ENCODE data around the gene PSMD1.
"Not testable (repeated sequence)": the region's sequence is repeated elsewhere in the genome, so short reads cannot be mapped to it uniquely, and the experiment has no call there.

Gene PSMD1

DNA sequence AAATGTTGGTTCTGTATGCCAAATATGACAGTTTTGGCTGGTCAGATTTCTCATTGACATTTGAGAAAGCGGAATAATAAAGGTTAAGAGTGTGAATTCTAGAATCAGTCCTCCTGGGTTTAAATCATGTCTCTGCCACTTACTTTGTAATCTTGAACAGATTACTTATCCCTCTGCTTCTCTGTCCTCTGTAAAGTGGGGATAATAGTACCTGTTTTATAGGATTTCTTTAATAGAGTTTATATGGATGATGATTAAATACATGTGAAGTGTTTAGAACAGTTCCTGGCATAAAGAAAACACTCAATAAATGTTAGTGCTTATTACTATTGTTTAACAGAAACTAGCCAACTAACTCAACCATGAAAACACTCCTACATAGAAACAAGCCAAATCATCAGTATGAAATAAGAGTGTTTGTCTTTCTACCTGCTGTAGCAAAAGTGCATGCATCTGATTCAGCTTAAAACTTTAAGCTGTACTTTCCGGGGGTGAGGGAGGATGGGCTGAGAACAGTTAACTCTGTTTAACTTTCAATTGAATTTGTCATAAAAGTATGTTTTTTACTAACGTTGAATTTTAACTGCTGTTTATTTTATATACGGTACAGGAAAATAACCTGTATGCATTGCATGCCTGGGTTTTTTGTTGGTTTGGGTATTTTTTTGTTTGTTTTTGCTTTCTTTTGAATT lies 61.4 kb downstream of the PSMD1 start:
- no peak for DNase-seq

DNA sequence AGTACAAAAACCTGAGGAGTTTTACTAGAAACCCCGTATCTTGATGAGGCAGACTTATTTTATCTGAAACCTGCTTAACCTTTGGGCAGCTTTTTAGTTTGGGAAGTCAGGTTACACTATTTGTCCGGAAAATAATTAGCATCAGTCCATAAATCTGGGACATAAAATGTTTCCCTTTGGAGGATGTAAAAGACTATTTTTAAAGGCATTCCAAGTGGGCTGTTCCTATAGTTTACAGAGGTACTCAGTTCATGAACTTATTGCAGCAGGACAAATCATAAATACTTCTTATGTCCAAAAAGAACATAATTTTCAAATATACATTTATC lies 61.9 kb downstream of the PSMD1 start:
- DNase-seq, result no peak

DNA sequence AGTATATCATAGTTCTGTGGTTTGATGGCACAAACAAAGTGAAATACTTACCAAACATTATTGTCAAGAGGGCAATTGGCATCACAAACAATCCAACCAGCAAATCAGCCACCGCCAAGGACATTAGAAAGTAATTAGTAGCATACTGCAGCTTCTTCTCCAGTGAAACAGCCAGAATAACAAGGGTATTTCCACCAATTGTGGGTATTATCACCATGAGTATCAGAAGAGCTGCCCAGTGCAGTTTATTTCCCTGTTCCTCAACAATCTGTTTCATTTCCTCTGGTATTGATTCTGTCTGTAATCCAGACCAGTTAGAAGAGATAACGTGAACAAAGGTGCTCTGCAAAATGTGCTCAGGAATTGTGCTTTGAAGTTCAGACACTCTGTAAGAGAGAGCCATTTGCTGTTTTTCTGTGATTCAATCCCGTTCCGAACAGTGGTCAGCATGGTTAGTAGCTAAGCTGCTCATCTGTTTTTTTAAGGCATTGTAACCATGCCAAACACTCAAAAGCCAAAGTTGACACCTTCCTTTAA lies 66.8 kb downstream of the PSMD1 start:
- no peak for DNase-seq

DNA sequence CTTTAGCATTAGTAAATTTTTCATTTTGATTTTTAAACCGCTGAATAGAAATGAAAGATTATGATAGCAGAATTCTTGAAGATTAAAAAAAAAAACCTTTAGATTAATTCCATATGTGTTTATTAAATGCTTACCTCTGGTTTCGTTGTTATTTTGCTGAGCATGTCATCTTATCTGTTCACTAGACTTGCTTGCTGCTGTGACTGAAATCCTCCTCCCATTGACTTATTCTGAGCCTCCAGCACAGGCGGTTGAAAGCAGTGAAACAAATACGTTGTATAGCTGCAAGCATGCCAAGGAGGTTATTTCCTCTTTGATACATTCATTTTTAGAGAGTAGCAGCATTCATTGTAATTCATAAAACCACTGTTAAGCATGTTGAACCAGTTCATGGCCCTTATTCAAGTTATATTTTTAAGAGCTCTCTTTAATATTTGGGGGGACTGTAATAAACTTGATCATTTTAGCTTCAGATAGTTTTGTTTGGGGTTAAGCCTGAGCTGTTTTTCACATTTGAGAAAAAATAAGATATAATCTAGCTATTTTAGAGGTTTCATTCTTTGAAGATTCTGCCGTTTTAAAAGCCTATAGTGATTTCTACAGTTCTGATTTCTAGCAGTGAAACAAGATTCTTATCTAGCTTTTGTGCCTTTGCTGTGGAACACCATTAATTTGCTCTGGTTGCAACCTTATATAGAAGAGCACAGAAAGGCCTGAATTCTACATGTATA lies 68.3 kb downstream of the PSMD1 start, which contains the start of gene HTR2B:
Gene HTR2B (minus strand): TSS at position 205 of the 731 bp plus-strand sequence. CDS start 1,278 bp downstream, outside the sequence.
- no peak for DNase-seq

DNA sequence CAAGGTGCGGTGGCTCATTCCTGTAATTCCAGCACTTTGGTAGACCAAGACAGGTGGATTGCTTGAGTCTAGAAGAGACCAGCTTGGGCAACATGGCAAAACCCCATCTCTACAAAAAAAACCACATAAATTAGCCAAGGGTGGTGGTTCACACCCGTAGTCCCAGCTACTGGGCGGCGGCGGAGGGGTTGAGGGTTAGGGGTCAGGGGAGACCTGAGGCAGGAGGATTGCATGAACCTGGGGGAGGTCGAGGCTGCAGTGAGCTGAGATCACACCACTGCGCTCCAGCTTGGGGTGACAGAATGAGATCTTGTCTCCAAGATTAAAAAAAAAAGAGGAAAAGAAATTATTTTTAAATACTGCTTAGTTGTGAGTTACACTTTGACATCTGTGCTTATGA lies 69.5 kb downstream of the PSMD1 start:
- DNase-seq, result no peak

DNA sequence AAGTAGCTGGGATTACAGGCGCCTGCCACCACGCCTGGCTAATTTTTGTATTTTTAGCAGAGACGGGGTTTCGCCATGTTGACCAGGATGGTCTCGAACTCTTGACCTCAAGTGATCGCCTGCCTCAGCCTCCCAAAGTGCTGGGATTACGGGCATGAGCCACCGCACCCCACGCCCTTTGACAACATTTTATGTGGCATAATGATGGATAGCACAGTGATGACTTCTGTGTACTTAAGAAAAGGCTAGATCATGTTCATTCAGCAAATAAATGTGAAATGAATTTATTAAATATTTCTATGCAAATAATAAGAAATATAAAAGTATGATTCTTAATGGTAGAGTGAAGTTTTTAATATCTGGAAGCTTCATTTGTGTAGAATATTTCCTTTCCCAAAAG lies 70.8 kb downstream of the PSMD1 start:
- no peak for DNase-seq

DNA sequence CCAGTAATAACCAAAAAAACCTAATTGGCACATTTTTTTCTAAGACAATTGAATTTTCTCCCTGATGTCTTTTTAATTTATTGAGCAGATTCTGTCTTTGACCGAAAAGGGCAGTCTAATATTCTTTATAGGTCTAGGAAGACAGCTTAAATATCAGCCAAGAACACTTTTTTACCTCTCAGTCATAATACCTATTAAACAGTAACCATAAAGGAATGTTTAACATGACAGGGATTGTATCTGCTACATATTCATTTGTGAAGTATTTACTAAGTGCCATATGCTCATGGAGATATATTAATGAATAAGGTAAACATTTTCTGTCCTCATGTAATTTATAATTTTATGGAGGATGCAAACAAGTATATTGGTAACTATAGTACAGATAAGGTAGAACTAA lies 71.3 kb downstream of the PSMD1 start:
- DNase-seq, result no peak

DNA sequence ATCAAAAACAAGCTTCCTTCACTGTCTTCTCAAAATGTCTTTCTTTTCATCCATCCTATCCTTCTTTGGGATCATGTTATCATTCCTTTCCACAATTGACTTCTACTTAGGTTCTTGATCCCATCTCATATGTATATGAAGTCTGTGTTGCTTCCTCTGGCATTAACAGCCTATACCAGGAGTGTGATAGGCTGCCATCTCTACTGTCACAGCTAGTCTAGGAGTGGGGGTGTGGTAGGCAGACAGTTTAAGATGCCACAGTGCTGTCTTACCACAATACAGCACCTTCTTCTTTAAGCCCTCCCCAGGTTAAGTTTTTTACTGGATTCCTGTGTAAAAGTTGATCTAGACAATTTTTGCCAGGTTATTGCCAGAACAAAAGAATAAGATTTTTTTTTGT lies 71.9 kb downstream of the PSMD1 start:
- no peak for DNase-seq

DNA sequence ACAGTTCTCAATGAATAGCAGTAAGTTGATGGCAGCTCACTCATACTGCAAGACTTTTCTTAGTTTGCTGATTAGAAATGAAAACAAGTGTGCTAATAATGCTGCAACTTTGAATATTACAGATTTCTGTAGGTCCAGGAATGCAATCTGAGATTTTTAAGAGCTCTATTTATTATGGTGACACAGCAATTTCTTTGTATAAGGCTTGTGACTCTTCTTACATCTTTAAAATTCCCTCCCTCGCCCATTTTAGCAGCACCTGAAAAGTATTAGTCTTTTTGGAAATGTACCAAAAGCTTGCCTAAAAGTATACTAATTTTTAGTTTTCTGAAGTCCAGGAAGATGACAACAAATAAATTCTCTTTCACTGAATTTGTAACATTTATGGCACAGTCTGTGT lies 72.5 kb downstream of the PSMD1 start:
- DNase-seq, result no peak

DNA sequence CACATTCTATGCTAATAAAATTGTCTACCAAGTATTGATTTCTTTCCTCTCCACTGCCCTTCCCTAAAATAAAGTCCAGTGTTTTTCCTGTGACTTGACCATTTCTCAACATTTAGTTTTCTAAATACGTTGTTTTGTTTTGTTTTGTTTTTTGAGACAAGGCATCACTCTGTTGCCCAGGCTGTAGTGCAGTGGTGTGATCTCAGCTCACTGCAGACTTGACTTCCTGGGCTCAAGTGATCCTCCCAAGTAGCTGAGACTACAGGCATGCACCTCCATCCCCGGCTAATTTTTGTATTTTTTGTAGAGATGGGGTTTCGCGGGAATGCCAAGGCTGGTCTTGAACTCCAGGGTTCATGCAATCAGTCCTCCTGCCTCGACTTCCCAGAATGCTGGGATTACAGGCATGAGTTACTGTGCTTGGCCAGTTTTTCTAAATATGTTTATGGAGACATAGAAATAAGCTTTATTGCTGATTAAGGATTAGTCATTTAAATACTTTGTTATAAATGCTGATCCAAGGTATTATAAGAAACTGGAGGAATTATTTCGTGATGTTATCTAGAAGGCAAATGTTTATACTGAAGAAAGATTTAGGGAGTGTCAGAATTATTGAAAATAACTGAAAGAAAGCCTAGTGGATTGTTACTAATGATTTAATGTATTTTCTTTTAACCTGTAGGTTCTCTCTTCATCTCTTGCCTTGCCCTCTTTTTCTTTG lies 73.8 kb downstream of the PSMD1 start:
- DNase-seq, result no peak

DNA sequence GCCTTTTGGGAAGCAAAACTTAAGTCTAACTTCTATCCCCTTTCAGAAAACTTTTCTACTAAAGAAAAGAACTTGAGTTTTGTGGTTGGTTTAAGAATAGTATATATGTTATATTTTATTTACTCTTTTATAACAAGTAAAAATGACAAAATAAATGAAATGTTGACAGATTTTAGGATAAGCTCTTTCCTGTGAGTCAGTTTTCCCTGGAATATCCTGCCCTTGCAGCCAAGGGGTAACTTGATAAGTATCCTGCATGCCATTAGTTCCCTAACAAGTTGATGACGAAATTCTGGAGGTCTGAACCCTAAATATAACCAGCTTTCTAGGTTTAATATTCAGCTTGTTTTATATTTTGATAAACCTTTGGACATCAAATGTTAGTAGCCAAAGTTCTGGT lies 75.5 kb downstream of the PSMD1 start:
- DNase-seq, result no peak

DNA sequence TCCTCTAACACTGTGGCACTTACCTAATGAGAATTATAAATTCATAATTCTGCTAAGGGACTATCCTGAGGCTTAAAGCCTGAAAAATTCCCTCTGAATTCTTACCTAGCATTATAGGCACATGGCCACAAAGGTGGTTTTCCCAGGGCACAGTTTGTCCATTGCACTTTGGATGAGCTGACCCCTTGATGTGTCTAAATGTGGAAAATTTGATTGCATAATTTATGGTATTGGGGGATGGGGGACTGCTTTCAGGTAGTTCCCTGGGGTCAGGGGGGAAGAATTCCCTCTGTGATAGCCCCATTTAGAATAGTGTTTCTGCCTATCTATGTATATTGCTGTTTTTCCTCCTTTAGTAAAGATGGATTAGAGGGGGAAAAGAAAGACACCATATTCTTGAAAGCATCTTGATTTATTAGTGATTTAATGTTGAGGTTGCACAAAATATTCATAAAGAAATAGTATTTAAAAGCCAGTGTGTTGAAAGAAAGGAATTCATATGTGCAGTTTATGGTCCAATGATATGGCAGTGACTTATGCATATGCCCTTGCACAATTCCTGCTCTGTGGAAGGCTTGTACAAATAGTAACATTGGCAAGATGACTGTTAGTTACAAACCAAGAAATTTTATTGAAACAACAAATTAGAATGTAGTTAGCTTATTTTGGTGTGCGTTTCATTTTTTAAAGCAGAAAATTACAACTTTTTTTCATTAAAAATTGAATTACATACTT lies 76.9 kb downstream of the PSMD1 start:
- DNase-seq, result no peak

DNA sequence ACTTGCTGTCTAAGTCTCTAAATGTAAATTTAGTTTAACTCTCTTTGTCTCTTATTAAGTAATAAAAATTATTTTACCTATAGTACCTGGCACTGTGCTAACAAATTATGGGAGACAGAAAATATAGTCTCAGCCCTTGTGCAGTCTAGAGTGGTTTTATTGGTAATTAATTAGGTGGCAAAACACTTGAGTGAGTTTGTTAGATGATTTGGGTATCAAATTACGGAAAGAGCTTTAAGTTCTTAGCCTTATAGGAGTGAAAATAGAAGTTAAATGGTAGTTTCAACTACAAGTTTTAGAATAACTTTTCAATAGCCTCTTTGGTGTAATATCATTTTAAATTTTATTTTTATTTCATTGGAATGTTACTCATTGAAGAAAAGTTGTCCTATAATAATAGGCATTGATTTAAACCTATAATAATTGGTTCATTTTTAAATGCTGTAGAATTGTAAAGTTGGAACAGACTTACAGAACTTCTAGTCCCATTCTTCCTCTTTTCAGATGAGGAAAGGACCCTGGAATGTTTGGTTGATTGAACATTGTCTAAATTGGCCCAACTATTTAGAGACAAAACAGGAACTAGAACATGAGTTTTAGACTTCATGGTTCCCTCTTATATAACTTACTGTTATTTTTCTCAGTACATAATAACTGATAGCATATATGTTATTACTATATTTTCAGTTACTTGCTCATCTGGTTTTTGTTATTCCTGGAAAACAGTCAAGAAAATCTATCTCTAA lies 78.4 kb downstream of the PSMD1 start:
- no peak for DNase-seq

DNA sequence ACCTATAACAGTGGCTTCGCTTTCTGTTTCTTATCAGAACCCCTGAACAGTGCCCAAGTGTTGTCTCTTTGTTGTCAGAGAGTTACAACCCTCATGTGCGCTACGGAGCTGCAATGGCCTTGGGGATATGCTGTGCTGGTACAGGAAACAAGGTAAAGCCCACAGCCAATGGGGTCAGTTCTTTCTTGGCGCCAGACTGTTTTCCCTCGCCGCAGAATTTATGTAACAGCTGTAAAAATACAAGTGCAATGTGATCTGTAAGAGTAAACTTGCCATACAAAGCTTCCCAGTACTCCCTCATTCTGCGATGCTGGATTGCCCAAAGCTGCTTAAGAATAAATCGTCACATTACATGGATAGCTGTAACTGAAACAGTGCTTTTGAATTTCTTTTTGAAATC lies 82.0 kb downstream of the PSMD1 start:
- peak; percentile 26 for DNase-seq

DNA sequence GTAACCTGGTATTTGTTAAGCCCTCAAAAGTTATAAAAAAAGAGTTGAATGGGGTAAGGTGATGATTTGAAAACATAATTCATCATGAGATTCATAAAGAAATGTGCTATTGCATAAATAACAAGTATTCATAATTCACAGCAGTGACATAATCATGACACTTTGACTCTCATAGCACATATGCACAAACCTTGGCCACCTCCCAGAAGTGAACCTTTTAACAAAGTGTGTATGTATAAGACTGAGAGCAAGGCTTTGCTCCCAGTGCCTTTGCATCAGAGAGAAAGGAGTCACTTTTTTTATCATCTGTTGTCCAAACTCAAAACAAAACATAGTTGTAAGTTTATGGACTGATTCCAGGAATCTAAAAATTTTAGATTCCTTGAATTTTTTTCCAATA lies 83.1 kb downstream of the PSMD1 start:
- no peak for DNase-seq

DNA sequence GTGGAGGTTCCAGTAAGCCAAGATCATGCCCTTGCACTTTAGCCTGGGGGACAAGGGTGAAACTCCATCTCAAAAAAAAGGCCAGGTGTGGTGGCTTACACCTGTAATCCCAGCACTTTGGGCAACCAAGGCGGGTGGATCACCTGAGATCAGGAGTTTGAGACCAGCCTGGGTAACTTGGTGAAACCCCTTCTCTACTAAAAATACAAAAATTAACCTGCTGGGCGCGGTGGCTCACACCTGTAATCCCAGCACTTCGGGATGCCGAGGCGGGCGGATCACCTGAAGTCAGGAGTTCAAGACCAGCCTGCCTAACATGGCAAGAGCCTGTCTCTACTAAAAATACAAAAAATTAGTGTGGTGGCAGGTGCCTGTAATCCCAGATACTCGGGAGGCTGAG lies 84.1 kb downstream of the PSMD1 start:
- not testable (repeated sequence) for DNase-seq

DNA sequence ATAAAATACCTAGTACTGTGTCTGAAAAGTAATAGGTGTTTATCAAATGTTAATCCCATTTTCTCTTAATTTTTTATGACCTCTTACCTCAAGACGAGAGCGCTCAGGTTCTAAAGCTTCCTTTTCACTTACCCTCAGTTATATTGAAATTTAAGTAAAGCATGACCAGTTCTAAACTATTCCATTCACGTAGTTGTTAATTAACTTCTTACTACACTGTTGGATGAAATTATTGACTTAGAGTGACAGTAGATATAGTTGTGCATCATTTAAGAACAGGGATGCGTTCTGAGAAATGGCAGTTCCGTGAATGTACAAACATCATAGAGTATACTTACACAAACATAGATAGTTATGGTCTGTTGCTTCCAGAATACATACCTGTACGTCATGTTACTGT lies 88.2 kb downstream of the PSMD1 start:
- DNase-seq, result no peak

DNA sequence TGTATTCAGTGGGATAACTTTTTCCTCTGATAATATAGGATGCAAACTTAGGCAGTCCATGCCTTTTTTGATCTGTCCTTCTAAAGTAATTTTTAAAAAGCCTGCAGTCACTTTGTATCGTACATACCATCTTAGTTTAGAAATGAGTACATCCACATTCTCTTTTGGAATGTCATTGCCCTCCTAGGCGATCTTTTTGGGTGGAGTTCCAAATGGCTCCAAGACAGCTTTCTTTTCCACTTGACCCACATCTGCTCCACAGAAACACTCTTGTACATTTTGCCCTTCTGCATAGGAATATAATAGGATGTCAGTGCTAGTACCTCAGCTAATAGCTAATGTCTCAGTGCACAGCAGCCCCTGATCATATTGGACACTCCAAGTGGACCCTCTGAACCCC lies 90.0 kb downstream of the PSMD1 start:
- no peak for DNase-seq

DNA sequence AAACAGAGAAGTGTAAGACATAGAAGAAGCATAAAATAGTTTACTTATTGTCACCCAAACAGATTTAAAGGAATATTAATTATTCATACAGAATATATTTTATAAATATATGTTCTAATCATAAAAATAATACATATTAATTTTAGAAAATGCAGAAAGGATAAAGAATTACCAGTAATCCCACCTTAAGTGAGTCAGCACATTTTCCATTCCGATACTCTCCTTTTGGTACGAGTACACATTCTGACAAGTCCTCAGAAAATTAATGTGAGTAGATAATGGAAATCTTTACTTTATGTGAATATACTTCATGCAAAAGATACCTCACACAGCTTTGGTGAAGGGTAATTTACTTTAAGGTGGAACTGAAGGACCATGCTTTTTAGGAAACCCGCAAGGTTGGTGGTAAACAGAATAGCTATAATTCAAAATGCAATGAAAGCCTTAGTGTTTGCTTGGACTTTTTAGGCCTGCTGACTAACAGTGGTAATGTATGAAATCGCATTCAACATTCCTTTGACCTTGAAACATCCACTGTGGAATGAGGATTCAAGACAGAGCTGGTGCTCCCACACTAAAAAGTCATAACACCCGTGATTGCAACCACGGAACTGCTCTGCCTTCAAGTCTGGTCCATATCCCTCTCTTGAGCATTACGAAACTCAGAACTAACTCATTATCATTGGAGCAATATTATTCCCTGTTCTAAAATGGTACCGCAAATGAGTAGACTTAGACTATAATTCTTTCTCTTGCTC lies 96.3 kb downstream of the PSMD1 start:
- DNase-seq, result no peak

DNA sequence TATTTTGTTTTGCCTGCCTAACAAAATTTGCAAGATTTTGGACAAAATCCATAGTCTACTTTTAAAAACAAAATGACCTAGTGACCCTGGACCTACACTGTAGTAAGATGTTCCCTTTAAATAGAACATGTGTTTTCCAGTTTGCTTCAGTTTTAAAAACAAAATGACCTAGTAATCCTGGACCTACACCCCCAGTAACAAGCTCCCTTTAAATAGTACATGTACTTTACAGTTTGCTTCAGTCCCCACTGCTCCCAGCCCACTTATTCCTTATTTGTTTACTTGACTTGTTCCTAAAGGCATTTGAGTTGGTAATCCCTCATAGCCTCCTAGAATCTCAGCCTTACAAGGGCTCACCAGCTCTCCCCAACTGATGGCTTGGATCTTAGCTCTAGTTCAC lies 102.6 kb downstream of the PSMD1 start:
- no peak for DNase-seq

DNA sequence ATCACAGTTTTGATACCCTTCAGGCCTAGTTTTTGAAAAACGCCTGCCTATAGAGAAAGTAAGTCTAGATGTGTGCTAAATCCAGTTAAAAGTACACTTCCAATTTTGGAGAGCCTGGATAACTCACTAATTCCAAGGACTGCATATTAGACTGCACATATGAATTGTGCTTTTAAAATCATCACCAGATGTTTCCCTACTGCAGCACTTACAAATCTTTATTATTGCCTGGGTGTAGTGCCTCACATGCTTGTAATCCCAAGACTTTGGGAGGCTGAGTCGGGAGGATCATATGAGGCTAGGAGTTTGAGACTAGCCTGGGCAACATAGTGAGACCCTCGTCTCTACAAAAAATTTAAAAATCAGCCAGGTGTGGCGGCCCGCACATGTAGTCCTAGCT lies 104.0 kb downstream of the PSMD1 start:
- DNase-seq, result no peak

Data from NCI-H345 (cell line).